ENCODE results near the gene RARS1. TPM values are rescaled to one million over a fixed set of nuclear protein-coding genes. Genes with fewer than 3 reads are reported as not detected.

Gene RARS1
- total RNA-seq, 1 donor from 2014 or later, result 85.2 TPM

GRCh38 chr5:168553377-168554130 is 67.3 kb downstream of the RARS1 start:
- intact Hi-C loops (cut with micrococcal nuclease), result no loop called here

DNA sequence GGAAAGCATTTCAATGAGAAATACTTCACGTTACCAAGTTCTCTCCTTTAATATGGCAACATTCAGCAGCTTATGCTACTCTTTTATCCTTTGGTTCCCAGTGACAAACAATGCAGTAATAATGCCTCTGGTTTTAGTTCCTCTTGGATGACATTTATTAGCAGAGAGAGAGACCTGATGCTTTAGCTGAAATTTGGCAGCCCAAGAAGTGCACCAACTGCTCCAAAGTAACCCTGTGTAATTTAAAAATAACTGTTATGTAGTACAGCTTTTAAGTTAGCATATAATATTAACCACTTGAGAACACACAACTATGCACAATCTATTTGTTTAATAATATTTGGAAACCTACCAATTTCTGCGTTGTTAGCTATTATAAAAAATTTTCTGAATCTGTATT is 71.1 kb downstream of the RARS1 start:
- intact Hi-C loops (cut with micrococcal nuclease), result no loop called here

DNA sequence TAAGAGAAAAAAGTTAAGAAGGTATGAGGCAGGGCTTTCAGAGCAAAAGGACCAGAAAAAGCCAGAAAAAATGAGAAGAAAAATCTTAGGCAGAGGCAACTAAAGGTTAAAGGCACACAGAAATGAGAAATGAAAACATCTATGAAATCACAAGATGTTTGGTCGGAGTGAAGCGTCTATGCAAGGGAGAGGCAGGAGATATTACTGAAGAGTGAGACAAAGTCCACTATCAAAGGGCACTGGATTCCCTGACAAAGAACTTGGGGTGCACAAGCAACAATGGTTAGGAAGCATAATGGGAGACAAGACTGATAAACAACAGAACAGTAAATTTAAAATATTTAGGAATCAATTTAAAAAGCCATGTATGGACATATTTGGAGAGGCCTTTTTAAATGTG is 76.0 kb downstream of the RARS1 start:
- intact Hi-C loops (cut with micrococcal nuclease), result no loop called here

GRCh38 chr5:168563959-168564358 is 77.7 kb downstream of the RARS1 start:
- intact Hi-C loops (cut with micrococcal nuclease), result no loop called here

GRCh38 chr5:168568738-168569137 is 82.5 kb downstream of the RARS1 start:
- intact Hi-C loops (cut with micrococcal nuclease), result no loop called here

Other genes with a start within 250 kb of the RARS1 start
- not detected in 2 replicates for gene WWC1, start 194.8 kb upstream of the RARS1 start, total RNA-seq
- gene FBLL1, start 42.8 kb downstream of the RARS1 start, total RNA-seq, result not detected in 2 replicates
- gene PANK3, start 92.9 kb downstream of the RARS1 start, total RNA-seq, result 46.8 and 57.6 TPM in 2 replicates